GM10266 (cell line): ENCODE data around the gene MXD4.

ENCODE experiments used
- DNase-seq: peaks from one replicate; pipeline ENCODE4 v3.0.0; 2012; ENCODE audit errors: extremely low spot score
- TF ChIP-seq, protein P1 (sequence below): IDR thresholded peaks from 2 replicates; pipeline ENCODE4 v1.5.1; 2012; ENCODE audit warnings: mild to moderate bottlenecking, low read depth; ENCODE audit not compliant: control insufficient read depth, insufficient read depth; ENCODE audit errors: missing control alignments

The MXD4 gene

DNA sequence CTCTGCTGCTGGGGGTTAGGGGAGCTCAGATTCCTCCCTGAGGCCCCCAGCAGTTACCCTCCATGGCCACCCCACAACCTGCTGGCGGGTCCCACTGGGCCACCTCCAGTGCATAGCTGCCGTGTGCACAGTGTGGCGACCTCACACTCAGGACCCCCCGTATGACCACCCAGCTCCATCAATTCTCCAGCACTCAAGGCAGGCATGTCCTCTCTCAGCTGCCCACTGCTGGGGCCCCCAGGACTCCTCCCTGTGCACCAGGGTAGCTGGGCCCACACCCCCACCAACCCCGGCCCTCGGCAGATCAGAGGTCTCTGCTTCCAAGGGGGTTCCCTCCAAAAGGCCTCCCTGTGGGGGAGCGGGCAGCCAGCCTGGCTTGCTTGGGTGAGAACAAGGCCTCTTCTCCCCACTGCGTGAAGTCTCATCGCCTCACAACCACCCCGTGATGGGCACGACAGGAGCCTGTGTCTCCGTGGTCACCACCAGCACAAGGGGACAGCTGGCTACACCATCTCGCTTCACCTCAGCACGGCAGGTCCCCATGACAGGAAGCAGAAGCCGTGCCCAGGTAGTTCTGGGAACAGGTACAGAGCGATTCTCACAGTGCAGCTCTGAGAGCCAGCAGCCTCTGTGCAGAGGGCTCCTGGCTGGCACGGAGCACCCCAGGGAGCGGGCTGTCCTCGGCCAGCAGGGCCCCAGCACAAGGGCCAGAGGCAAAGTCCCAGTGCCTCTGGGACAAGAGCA is 15.4 kb downstream of the MXD4 start:
- TF ChIP-seq, protein P1, sequence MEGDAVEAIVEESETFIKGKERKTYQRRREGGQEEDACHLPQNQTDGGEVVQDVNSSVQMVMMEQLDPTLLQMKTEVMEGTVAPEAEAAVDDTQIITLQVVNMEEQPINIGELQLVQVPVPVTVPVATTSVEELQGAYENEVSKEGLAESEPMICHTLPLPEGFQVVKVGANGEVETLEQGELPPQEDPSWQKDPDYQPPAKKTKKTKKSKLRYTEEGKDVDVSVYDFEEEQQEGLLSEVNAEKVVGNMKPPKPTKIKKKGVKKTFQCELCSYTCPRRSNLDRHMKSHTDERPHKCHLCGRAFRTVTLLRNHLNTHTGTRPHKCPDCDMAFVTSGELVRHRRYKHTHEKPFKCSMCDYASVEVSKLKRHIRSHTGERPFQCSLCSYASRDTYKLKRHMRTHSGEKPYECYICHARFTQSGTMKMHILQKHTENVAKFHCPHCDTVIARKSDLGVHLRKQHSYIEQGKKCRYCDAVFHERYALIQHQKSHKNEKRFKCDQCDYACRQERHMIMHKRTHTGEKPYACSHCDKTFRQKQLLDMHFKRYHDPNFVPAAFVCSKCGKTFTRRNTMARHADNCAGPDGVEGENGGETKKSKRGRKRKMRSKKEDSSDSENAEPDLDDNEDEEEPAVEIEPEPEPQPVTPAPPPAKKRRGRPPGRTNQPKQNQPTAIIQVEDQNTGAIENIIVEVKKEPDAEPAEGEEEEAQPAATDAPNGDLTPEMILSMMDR = no peak
- peak; percentile 9 for DNase-seq

DNA sequence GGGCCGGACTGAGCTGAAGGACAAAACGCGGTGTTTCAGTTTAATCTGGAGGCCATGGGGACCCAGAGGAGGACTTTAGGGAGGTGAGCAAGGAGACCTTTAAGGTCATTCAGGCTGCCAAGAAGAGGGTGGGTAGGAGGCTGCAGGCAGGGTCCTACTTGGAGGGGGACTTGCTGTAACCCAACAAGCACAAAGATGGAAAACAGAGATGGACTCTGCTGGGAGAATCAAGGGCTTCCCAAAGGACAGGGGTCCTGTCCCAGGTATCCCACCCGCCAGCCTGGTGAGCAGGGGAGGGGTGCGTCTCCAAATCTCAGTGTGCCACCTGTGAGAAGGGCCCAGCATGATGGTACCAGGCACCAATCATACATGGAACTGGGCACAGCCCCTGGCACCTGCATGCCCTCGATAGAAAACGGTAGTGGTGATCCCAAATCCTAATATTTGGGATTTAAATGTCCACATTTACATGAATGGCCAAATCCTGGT is 16.1 kb downstream of the MXD4 start:
- peak; percentile 7 for DNase-seq
- TF ChIP-seq, protein P1 = no peak

DNA sequence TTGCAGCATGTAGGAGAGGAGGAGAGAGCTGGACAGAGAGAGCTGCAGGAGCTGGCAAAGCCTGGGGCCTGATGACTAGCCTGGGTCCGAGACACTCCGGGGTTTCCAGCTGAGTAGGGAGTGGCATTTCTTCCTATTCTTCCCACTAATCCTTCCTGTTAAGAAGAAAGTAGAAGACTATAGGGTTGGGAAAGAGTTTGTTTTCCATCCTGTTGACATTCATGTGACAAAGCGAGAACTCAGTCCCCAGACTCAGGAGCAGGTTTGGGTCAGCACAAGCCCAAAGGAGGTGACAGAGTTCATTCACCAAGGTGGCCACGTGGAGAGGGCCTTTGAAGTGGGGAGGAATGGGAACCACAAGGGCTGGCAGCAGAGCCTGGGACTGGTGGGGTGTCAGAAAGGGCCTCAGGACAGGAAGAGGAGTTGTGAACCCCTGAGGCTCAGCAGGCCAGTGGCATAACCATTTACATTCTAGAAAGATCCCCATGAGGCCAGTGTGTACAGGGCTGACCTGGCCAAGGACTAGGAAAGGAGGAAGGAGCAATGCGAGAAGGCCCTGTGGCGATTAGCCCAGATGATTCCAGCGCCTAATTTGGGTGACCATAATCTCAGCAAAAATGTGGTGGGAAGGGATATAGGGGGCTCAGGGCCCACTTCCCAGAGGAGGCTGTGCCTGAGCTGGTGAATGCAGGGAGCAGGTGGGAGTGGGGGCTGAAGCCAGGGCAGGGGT is 16.7 kb downstream of the MXD4 start:
- TF ChIP-seq, protein P1 = no peak
- peak; percentile 12 for DNase-seq

- TF ChIP-seq, protein P1 = peak; percentile 46
- DNase-seq = peak; percentile 62
Measured at GRCh38 chr4:2243681-2244380, 18.1 kb downstream of the MXD4 start.

GRCh38 chr4:2241410-2242353 is 20.2 kb downstream of the MXD4 start, which contains the start of the genes HAUS3 and POLN:
Gene HAUS3, minus strand, starts transcription at chr4:2242121. Its CDS starts 1,175 bp downstream, at chr4:2240946.
Gene POLN, minus strand, starts transcription at chr4:2242121. Its CDS starts 12,890 bp downstream, at chr4:2229231.
- peak; percentile 100 for DNase-seq
- TF ChIP-seq, protein P1 = no peak

- TF ChIP-seq, protein P1 = no peak
- DNase-seq = no peak
Measured at GRCh38 chr4:2241003-2241402, 20.9 kb downstream of the MXD4 start.
